LNCAP (cell line): ENCODE results near the gene NCOA1.

Experiments used
- TF ChIP-seq, protein P1 (sequence below): fragments of 450-650 bp; IDR thresholded peaks from 2 replicates; pipeline ENCODE4 v1.5.1; 2017; ENCODE audit warnings: mild to moderate bottlenecking

Gene NCOA1

DNA sequence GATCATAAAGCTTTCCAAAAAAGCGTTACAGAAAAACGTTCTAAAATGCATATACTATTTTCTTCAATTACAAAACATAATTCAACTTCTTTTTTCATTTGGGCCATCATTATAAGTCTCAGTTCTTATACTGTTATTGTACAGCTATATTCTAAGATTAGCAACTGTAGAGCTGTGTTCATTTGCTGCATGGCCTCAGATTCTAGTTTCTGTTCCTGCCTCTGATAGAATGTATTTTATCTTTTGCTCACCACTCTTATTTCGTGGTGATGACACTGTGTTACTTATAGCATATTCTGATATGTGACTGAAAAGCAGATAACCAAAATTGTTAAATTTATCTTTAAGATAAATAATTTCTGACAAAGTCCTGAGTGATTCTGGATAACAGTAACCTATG, 234.9 kb downstream of the NCOA1 start:
- TF ChIP-seq, protein P1, sequence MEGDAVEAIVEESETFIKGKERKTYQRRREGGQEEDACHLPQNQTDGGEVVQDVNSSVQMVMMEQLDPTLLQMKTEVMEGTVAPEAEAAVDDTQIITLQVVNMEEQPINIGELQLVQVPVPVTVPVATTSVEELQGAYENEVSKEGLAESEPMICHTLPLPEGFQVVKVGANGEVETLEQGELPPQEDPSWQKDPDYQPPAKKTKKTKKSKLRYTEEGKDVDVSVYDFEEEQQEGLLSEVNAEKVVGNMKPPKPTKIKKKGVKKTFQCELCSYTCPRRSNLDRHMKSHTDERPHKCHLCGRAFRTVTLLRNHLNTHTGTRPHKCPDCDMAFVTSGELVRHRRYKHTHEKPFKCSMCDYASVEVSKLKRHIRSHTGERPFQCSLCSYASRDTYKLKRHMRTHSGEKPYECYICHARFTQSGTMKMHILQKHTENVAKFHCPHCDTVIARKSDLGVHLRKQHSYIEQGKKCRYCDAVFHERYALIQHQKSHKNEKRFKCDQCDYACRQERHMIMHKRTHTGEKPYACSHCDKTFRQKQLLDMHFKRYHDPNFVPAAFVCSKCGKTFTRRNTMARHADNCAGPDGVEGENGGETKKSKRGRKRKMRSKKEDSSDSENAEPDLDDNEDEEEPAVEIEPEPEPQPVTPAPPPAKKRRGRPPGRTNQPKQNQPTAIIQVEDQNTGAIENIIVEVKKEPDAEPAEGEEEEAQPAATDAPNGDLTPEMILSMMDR, result no peak

DNA sequence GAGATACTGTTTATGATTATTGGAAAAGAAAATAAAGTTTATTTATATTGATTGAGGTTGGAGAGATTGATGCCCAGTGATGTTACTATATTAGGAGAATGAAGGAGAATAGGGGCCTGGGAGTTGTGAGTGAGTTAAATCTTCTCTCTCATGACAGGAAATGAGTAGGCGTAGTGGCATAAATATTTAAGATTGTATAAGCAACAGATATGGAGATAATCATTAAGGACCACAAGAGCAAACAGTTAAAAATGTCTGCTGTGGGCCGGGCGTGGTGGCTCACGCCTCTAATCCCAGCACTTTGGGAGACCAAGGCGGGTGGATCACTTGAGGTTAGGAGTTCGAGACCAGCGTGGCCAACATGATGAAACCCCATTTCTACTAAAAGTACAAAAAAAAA, 239.4 kb downstream of the NCOA1 start:
- TF ChIP-seq, protein P1, result no peak

DNA sequence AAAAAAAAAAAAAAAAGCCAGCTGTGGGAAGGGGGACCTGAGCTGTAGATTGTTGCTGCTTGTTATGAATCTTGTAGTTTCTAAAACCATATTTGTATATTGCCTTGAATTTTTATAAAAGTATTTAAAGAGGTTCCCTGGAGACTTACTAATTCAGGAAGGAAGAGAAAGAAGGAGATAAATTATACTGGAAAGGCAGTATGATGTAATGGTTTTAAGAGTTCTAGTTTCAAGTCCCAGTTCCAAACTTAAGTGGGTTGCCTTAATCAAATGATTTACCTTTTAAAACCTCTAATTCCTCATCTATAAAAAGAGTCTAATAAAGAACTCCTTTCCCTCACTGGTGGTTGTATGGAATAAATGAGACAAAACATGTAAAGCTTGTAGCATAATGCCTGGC, 240.0 kb downstream of the NCOA1 start:
- TF ChIP-seq, protein P1, result no peak

DNA sequence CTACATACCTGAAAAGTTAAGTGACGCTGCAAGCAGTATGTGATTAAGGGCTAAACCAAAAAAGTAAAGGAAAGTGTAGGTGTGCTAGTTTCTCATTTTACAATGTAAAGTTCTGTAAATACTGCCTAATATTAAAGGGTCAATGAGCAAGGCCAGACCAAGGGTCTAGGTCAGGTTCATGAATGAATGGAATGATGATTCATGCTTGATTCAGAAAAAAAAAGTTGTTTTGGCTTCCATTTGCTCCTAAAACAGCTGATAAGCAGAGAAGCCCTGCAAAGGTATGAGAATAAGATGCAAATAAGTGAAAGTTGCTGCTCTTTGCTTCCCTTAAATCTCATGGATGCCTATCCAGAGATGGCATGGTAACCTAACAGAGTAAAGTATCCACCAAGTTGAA, 240.9 kb downstream of the NCOA1 start:
- TF ChIP-seq, protein P1, result no peak

GRCh38 chr2:24734741-24735140, 243.7 kb downstream of the NCOA1 start:
- TF ChIP-seq, protein P1, result no peak

DNA sequence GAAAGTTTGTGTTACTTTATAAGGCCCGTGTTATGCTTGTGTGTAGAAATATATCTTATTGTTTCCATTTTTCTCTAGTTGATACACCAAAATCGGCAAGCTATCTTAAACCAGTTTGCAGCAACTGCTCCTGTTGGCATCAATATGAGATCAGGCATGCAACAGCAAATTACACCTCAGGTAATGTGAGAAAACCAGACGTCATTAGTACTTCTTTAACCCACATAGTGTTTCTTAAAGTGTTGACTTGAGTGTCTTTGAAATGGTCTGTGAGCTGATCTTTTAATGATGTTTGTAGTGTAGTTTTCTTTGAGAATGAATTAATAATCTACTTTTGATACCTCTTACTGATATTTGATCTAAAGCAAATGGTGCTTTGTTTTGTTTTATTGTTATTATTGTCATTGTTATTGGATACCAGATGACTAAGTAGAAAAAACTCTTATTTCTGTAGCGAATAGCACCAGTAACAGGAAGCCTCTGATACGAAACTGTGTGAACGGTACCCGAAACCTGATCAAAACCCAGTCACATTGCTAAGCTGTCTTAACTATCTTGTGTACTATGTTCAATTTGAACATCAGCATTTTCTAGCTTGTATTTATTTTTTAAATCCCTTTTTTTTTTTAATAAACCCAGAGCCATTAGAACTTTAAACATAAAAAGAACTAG, 248.4 kb downstream of the NCOA1 start:
- TF ChIP-seq, protein P1, result no peak

- TF ChIP-seq, protein P1, result no peak
Observed at GRCh38 chr2:24740142-24740541, 249.1 kb downstream of the NCOA1 start.

DNA sequence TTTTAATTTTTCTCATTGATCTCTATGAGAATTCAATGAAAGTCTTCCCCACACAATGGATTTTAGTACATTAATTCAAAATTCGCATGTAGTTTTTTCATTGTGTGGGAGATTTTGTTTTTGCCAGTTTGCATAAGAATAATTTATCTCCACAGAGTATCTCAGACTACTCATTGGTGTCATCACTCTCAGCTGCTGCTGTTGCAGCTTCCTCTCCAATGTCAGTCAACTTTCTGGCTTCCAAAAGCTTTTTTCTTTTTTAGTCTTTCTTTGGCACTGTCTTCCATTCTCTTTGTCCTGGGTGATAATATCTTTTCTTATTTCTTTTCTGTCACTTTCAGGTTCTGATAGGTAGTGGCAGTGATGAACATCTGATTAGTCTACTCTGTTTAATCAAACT, 251.7 kb downstream of the NCOA1 start:
- TF ChIP-seq, protein P1, result no peak
